ENCODE results near the gene UBE3B. TPM values are rescaled to one million over a fixed set of nuclear protein-coding genes. Genes with fewer than 3 reads are reported as not detected.

UBE3B gene
- total RNA-seq, 1 experiment from 2014 or later, result 48.0 TPM

- Histone ChIP-seq H2AFZ (no peak overlapping the region), H3K9me3 (ENCODE audit: insufficient read depth, low read depth) (no peaks in the 10 kb centered on the region), H3K4me3 (no peak overlapping the region), H3K79me2 (ENCODE audit: low read depth) (no peaks in the 10 kb centered on the region), H3K4me2 (no peak overlapping the region), H3K9me2 (ENCODE audit: insufficient read depth) (no peaks in the 10 kb centered on the region), H4K20me1 (ENCODE audit: insufficient read depth) (peaks cover 12% of the 10 kb centered on the region; the same call in 1 of the 2 replicates), H3K27ac (no peak overlapping the region), H3K27me3 (ENCODE audit: insufficient read depth, low read depth) (no peaks in the 10 kb centered on the region), H3K4me1 (replicated peaks; ENCODE audit: insufficient read depth) (no peaks in the 10 kb centered on the region), H3K36me3 (ENCODE audit: low read depth) (peaks cover 11% of the 10 kb centered on the region), H3F3A (ENCODE audit: insufficient read depth, low read depth) (no peaks in the 10 kb centered on the region; the same call in 1 of the 2 replicates)
- POLR2A ChIA-PET (ENCODE audit: unreplicated experiment), result no interaction called here
- CTCF ChIA-PET, result no interaction called here
- intact Hi-C loops (cut with micrococcal nuclease; ENCODE audit: unreplicated experiment), result no loop called here
- no peak for TF ChIP-seq CTCF (conservative IDR thresholded peaks at IDR 0.05)
- TF ChIP-seq EZH2 (IDR thresholded peaks at IDR 0.05; ENCODE audit: low read depth), result no peak
- BruUV-seq (replicated peaks), result no TSS peak
- DNase-seq, result no peak
Measured at GRCh38 chr12:109448707-109449390, 28.6 kb upstream of the UBE3B start.

GRCh38 chr12:109449845-109450532 is 27.4 kb upstream of the UBE3B start:
- no peak overlapping the region for H3K27ac ChIP-seq
- H3K79me2 ChIP-seq (ENCODE audit: low read depth), result no peaks in the 10 kb centered on the region
- H3K4me1 ChIP-seq (replicated peaks; ENCODE audit: insufficient read depth), result no peaks in the 10 kb centered on the region
- ChIA-PET POLR2A (ENCODE audit: unreplicated experiment) (interaction anchor here (0.6 kb wide), 1 partner anchor 14 kb away, joined by 9 read pairs; no protein-coding TSS in a partner anchor), CTCF (no interaction called here)
- TF ChIP-seq EZH2 (IDR thresholded peaks at IDR 0.05; ENCODE audit: low read depth) (no peak), CTCF (conservative IDR thresholded peaks at IDR 0.05) (0 out of 2 replicates have a peak, but pooled peaks have one; percentile 19)
- no peaks in the 10 kb centered on the region; the same call in 1 of the 2 replicates for H3F3A ChIP-seq (ENCODE audit: insufficient read depth, low read depth)
- peaks cover 17% of the 10 kb centered on the region for H3K36me3 ChIP-seq (ENCODE audit: low read depth)
- peaks cover 12% of the 10 kb centered on the region; the same call in 1 of the 2 replicates for H4K20me1 ChIP-seq (ENCODE audit: insufficient read depth)
- no peaks in the 10 kb centered on the region for H3K9me3 ChIP-seq (ENCODE audit: insufficient read depth, low read depth)
- no peaks in the 10 kb centered on the region for H3K9me2 ChIP-seq (ENCODE audit: insufficient read depth)
- no peak overlapping the region for H2AFZ ChIP-seq
- no peaks in the 10 kb centered on the region for H3K27me3 ChIP-seq (ENCODE audit: insufficient read depth, low read depth)
- intact Hi-C loops (cut with micrococcal nuclease; ENCODE audit: unreplicated experiment), result no loop called here
- no peak overlapping the region for H3K4me2 ChIP-seq
- no peak overlapping the region for H3K4me3 ChIP-seq
- no peak for DNase-seq
- no TSS peak for BruUV-seq (replicated peaks)

DNA sequence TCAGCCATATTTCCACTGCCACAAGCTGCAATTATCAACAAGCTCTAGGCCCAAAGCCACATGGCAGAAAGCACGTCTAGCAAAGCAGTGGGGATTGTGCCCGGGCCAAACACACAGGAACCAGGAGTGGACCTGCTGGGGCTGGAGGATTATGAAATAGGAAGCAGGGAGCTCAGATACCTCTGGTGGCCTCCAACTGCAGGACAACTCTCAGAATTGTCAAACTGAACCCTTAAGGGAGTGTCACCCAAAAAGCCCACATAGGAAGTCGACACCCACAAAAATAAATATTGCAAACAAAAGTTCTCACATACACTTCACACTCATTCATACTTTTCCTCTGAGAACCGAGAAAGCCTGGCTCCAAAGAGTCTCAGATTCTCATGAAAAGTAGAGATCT is 26.5 kb upstream of the UBE3B start:
- Histone ChIP-seq H3F3A (ENCODE audit: insufficient read depth, low read depth) (no peaks in the 10 kb centered on the region; the same call in 1 of the 2 replicates), H2AFZ (no peak overlapping the region), H4K20me1 (ENCODE audit: insufficient read depth) (peaks cover 12% of the 10 kb centered on the region; the same call in 1 of the 2 replicates), H3K79me2 (ENCODE audit: low read depth) (no peaks in the 10 kb centered on the region), H3K4me2 (no peak overlapping the region), H3K4me3 (no peak overlapping the region), H3K27ac (no peak overlapping the region), H3K27me3 (ENCODE audit: insufficient read depth, low read depth) (no peaks in the 10 kb centered on the region), H3K36me3 (ENCODE audit: low read depth) (peaks cover 17% of the 10 kb centered on the region), H3K4me1 (replicated peaks; ENCODE audit: insufficient read depth) (no peaks in the 10 kb centered on the region), H3K9me2 (ENCODE audit: insufficient read depth) (no peaks in the 10 kb centered on the region), H3K9me3 (ENCODE audit: insufficient read depth, low read depth) (no peaks in the 10 kb centered on the region)
- CTCF ChIA-PET, result no interaction called here
- TF ChIP-seq CTCF (conservative IDR thresholded peaks at IDR 0.05) (no peak), EZH2 (IDR thresholded peaks at IDR 0.05; ENCODE audit: low read depth) (no peak)
- no TSS peak for BruUV-seq (replicated peaks)
- POLR2A ChIA-PET (ENCODE audit: unreplicated experiment), result no interaction called here
- peak in 1 of 2 experiments; percentile 37 for DNase-seq
- intact Hi-C loops (cut with micrococcal nuclease; ENCODE audit: unreplicated experiment), result no loop called here

All from PC-9 (cell line).